ENCODE measurements around the gene FRY. TPM values are rescaled to one million over a fixed set of nuclear protein-coding genes. Genes with fewer than 3 reads are reported as not detected.

FRY gene
- total RNA-seq, 1 experiment from 2014 or later, result 4.7 TPM

GRCh38 chr13:32010136-32010535 lies 21.4 kb upstream of the FRY start:
- no peak overlapping the region for H2AFZ ChIP-seq
- POLR2A ChIA-PET (ENCODE audit: unreplicated experiment), result no interaction called here
- no peak overlapping the region for H3K4me3 ChIP-seq
- no peak overlapping the region for H3K27ac ChIP-seq
- TF ChIP-seq CTCF (conservative IDR thresholded peaks at IDR 0.05) (no peak), EZH2 (IDR thresholded peaks at IDR 0.05; ENCODE audit: low read depth) (no peak)
- H4K20me1 ChIP-seq (ENCODE audit: insufficient read depth), result no peaks in the 10 kb centered on the region
- H3K9me2 ChIP-seq (ENCODE audit: insufficient read depth), result no peaks in the 10 kb centered on the region
- intact Hi-C loops (cut with micrococcal nuclease; ENCODE audit: unreplicated experiment), result no loop called here
- no peaks in the 10 kb centered on the region for H3K9me3 ChIP-seq (ENCODE audit: insufficient read depth, low read depth)
- CTCF ChIA-PET, result interaction anchor here (0.6 kb wide), 1 partner anchor 99 kb away, joined by 10 read pairs; no protein-coding TSS in a partner anchor
- no peaks in the 10 kb centered on the region for H3K27me3 ChIP-seq (ENCODE audit: insufficient read depth, low read depth)
- H3K4me1 ChIP-seq (replicated peaks; ENCODE audit: insufficient read depth), result no peaks in the 10 kb centered on the region
- no peaks in the 10 kb centered on the region for H3F3A ChIP-seq (ENCODE audit: insufficient read depth, low read depth)
- BruUV-seq (replicated peaks), result no TSS peak
- H3K4me2 ChIP-seq, result no peak overlapping the region
- no peaks in the 10 kb centered on the region for H3K36me3 ChIP-seq (ENCODE audit: low read depth)
- no peaks in the 10 kb centered on the region for H3K79me2 ChIP-seq (ENCODE audit: low read depth)
- no peak for DNase-seq

- Histone ChIP-seq H3K4me2 (no peak overlapping the region), H3K79me2 (ENCODE audit: low read depth) (no peaks in the 10 kb centered on the region), H3K27me3 (ENCODE audit: insufficient read depth, low read depth) (no peaks in the 10 kb centered on the region), H4K20me1 (ENCODE audit: insufficient read depth) (no peaks in the 10 kb centered on the region), H3K9me2 (ENCODE audit: insufficient read depth) (no peaks in the 10 kb centered on the region), H3F3A (ENCODE audit: insufficient read depth, low read depth) (no peaks in the 10 kb centered on the region), H3K27ac (no peak overlapping the region), H3K9me3 (ENCODE audit: insufficient read depth, low read depth) (no peaks in the 10 kb centered on the region), H2AFZ (no peak overlapping the region), H3K36me3 (ENCODE audit: low read depth) (no peaks in the 10 kb centered on the region), H3K4me3 (no peak overlapping the region), H3K4me1 (replicated peaks; ENCODE audit: insufficient read depth) (no peaks in the 10 kb centered on the region)
- intact Hi-C loops (cut with micrococcal nuclease; ENCODE audit: unreplicated experiment), result no loop called here
- no peak for DNase-seq
- ChIA-PET POLR2A (ENCODE audit: unreplicated experiment) (no interaction called here), CTCF (no interaction called here)
- TF ChIP-seq CTCF (conservative IDR thresholded peaks at IDR 0.05) (no peak), EZH2 (IDR thresholded peaks at IDR 0.05; ENCODE audit: low read depth) (no peak)
- BruUV-seq (replicated peaks), result no TSS peak
These were observed 19.6 kb upstream of the FRY start for GRCh38 chr13:32011971-32012370.

GRCh38 chr13:32013181-32013580 lies 18.4 kb upstream of the FRY start:
- H3K36me3 ChIP-seq (ENCODE audit: low read depth), result no peaks in the 10 kb centered on the region
- no peaks in the 10 kb centered on the region for H3K4me1 ChIP-seq (replicated peaks; ENCODE audit: insufficient read depth)
- no peak for DNase-seq
- no TSS peak for BruUV-seq (replicated peaks)
- no peaks in the 10 kb centered on the region for H3F3A ChIP-seq (ENCODE audit: insufficient read depth, low read depth)
- intact Hi-C loops (cut with micrococcal nuclease; ENCODE audit: unreplicated experiment), result no loop called here
- POLR2A ChIA-PET (ENCODE audit: unreplicated experiment), result no interaction called here
- CTCF ChIA-PET, result no interaction called here
- H3K9me3 ChIP-seq (ENCODE audit: insufficient read depth, low read depth), result no peaks in the 10 kb centered on the region
- no peaks in the 10 kb centered on the region for H3K79me2 ChIP-seq (ENCODE audit: low read depth)
- no peaks in the 10 kb centered on the region for H4K20me1 ChIP-seq (ENCODE audit: insufficient read depth)
- H2AFZ ChIP-seq, result no peak overlapping the region
- H3K27ac ChIP-seq, result no peak overlapping the region
- no peaks in the 10 kb centered on the region for H3K27me3 ChIP-seq (ENCODE audit: insufficient read depth, low read depth)
- no peak for TF ChIP-seq EZH2 (IDR thresholded peaks at IDR 0.05; ENCODE audit: low read depth)
- no peak overlapping the region for H3K4me3 ChIP-seq
- H3K4me2 ChIP-seq, result no peak overlapping the region
- no peaks in the 10 kb centered on the region for H3K9me2 ChIP-seq (ENCODE audit: insufficient read depth)

- no peak for TF ChIP-seq CTCF (conservative IDR thresholded peaks at IDR 0.05)
- no peak for TF ChIP-seq EZH2 (IDR thresholded peaks at IDR 0.05; ENCODE audit: low read depth)
- no peaks in the 10 kb centered on the region for H3K27me3 ChIP-seq (ENCODE audit: insufficient read depth, low read depth)
- H3K4me1 ChIP-seq (replicated peaks; ENCODE audit: insufficient read depth), result no peaks in the 10 kb centered on the region
- POLR2A ChIA-PET (ENCODE audit: unreplicated experiment), result no interaction called here
- no TSS peak for BruUV-seq (replicated peaks)
- H3K4me3 ChIP-seq, result no peak overlapping the region
- no peaks in the 10 kb centered on the region for H3K79me2 ChIP-seq (ENCODE audit: low read depth)
- no peak overlapping the region for H3K27ac ChIP-seq
- no peak overlapping the region for H2AFZ ChIP-seq
- no peaks in the 10 kb centered on the region for H4K20me1 ChIP-seq (ENCODE audit: insufficient read depth)
- no peaks in the 10 kb centered on the region for H3K9me3 ChIP-seq (ENCODE audit: insufficient read depth, low read depth)
- no peak overlapping the region for H3K4me2 ChIP-seq
- CTCF ChIA-PET, result no interaction called here
- H3K36me3 ChIP-seq (ENCODE audit: low read depth), result no peaks in the 10 kb centered on the region
- no peak for DNase-seq
- intact Hi-C loops (cut with micrococcal nuclease; ENCODE audit: unreplicated experiment), result loop anchor here (5.0 kb wide), 1 partner anchor 566 kb away; no protein-coding TSS in a partner anchor
- no peaks in the 10 kb centered on the region for H3F3A ChIP-seq (ENCODE audit: insufficient read depth, low read depth)
- no peaks in the 10 kb centered on the region for H3K9me2 ChIP-seq (ENCODE audit: insufficient read depth)
These were observed 15.5 kb upstream of the FRY start for GRCh38 chr13:32016119-32016518.

All from PC-9 (cell line).